Measurements from ENCODE around the gene KCNB1.

KCNB1 gene

GRCh38 chr20:49450281-49450721, 32.2 kb downstream of the KCNB1 start:
- no peak for TF ChIP-seq ZFX (IDR thresholded peaks at IDR 0.05; ENCODE audit: borderline replicate concordance)
- TF ChIP-seq, protein P1, sequence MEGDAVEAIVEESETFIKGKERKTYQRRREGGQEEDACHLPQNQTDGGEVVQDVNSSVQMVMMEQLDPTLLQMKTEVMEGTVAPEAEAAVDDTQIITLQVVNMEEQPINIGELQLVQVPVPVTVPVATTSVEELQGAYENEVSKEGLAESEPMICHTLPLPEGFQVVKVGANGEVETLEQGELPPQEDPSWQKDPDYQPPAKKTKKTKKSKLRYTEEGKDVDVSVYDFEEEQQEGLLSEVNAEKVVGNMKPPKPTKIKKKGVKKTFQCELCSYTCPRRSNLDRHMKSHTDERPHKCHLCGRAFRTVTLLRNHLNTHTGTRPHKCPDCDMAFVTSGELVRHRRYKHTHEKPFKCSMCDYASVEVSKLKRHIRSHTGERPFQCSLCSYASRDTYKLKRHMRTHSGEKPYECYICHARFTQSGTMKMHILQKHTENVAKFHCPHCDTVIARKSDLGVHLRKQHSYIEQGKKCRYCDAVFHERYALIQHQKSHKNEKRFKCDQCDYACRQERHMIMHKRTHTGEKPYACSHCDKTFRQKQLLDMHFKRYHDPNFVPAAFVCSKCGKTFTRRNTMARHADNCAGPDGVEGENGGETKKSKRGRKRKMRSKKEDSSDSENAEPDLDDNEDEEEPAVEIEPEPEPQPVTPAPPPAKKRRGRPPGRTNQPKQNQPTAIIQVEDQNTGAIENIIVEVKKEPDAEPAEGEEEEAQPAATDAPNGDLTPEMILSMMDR (IDR thresholded peaks at IDR 0.05): no peak
- H3K27ac ChIP-seq: no peak overlapping the region

DNA sequence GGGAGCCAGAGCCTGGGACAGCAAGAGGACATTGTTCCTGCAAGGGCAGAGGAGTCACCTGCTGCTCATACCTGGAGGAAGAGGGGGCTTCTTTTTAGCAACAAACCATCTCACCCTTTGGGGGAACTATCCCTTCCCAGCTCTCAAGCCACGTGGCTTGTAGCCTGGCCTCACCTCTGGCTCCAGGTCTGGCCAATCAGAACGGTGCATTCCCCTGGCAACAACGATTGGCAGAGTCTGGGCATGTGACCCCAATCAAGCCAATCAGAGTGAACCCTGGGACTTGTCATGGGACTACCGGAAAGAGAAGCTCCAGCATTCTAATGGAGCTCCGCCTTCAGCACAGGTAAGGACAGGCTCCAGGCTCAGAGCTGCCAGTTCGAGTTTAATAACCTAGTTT, 33.6 kb downstream of the KCNB1 start:
- no peak for TF ChIP-seq ZFX (IDR thresholded peaks at IDR 0.05; ENCODE audit: borderline replicate concordance)
- TF ChIP-seq, protein P1 (IDR thresholded peaks at IDR 0.05): no peak

DNA sequence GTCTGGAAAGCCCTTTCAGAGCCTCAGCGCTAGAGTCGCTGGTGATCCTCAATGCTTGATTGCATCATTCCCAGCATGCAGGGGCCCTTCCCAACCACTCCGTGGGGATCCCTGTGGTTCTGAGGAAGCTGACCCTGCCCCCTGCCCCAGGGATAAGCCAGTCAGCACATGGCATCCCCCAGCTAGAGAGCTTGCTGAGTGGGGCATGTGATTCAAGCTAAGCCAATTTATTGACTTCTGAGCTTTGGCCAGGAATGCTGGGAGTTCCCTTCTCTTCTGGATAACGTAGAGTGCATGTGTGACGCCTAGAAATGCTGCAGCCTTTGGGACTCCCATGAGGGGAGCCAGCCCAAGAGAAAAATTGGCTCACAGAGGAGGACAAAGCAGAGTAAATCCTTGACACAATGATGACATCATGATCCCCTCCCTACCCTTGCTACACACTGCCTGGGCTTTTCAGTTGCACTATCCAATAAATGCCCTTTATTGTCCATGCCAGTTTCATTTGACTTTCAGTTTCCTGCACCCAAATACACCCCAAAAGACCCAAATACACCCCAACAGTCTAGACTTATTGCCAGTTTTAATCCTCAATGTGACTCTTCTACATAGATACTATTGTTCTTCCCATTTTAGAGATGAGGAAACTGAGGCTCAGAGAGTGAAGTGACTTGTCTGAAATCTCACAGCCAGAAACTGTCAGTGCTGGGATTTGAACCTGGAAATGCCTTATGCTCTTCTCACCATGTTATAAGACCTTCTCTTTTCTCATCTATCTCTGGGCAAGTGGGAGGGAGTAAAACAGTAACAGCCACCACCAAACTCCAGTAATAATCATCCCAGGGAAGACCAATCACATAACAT, 34.3 kb downstream of the KCNB1 start:
- no peak for TF ChIP-seq ZFX (IDR thresholded peaks at IDR 0.05; ENCODE audit: borderline replicate concordance)
- TF ChIP-seq, protein P1 (IDR thresholded peaks at IDR 0.05): no peak

More for the DNA sequence above, 33.6 kb downstream of the KCNB1 start:
- H3K27ac ChIP-seq: no peak overlapping the region

DNA sequence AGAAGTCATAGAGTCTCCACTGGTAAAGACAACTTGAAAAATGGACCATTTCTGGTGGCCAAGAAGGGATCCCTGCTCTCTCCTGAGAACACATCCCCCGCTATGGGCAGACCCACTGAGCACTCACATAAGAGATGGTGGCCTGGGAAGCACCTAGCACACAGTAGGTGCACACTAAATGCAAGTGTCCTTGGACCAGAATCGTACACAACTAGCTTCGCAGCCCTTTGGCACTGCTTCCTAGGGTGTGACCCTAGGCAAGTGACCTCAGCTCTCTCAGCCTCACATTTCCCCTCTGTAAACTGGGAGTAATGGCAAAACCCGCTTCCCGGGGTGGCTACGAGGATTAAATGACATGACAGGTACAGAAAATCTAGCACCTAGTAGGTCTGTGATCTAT, 35.1 kb downstream of the KCNB1 start:
- TF ChIP-seq ZFX (IDR thresholded peaks at IDR 0.05; ENCODE audit: borderline replicate concordance): no peak
- TF ChIP-seq, protein P1 (IDR thresholded peaks at IDR 0.05): no peak
- no peak overlapping the region for H3K27ac ChIP-seq

More for the DNA sequence above, 34.3 kb downstream of the KCNB1 start:
- H3K27ac ChIP-seq: no peak overlapping the region

- no peak for TF ChIP-seq ZFX (IDR thresholded peaks at IDR 0.05; ENCODE audit: borderline replicate concordance)
- TF ChIP-seq, protein P1 (IDR thresholded peaks at IDR 0.05): no peak
These were observed 35.7 kb downstream of the KCNB1 start for GRCh38 chr20:49446808-49447207.

GRCh38 chr20:49446080-49446479, 36.4 kb downstream of the KCNB1 start:
- TF ChIP-seq, protein P1 (IDR thresholded peaks at IDR 0.05): no peak
- TF ChIP-seq ZFX (IDR thresholded peaks at IDR 0.05; ENCODE audit: borderline replicate concordance): no peak
- no peak overlapping the region for H3K27ac ChIP-seq

More at GRCh38 chr20:49446808-49447207, 35.7 kb downstream of the KCNB1 start:
- H3K27ac ChIP-seq: no peak overlapping the region

- H3K27ac ChIP-seq: no peak overlapping the region
- TF ChIP-seq ZFX (IDR thresholded peaks at IDR 0.05; ENCODE audit: borderline replicate concordance): no peak
- TF ChIP-seq, protein P1 (IDR thresholded peaks at IDR 0.05): no peak
These were observed 37.3 kb downstream of the KCNB1 start for GRCh38 chr20:49445176-49445575.

Data from 22Rv1 (cell line).